Adipose tissue (tissue), 3 donors: ENCODE results near the gene HIP1. TPM values are rescaled to one million over a fixed set of nuclear protein-coding genes. Genes with fewer than 3 reads are reported as not detected.
A peak's percentile ranks its signal among the peaks of the same experiment; 100 is the strongest.
"Not testable (repeated sequence)": the region's sequence is repeated elsewhere in the genome, so short reads cannot be mapped to it uniquely, and the experiment has no call there.

Experiments
- H3K27ac ChIP-seq: one replicate; pipeline ENCODE4 v1.5.1; 2013; ENCODE audit warnings: low read depth, low read length
- WGBS, 3 donors: extraction: QIAGEN DNeasy Blood & Tissue Kit; methylation state at CpG; one replicate each; pipeline ENCODE4 v1.1.7; 2013; 5-methylcytosine and 5-hydroxymethylcytosine counted together
- polyA plus RNA-seq, 3 donors: library from polyadenylated mRNA; stranded (reverse); fragments of 200-250 nt; gene quantifications; one replicate each; pipeline ENCODE4 v1.2.3, GENCODE V29; 2013
- donor health status: healthy with polysubstance abuse.
- donor health status: Bipolar disorder and iron deficiency.
- donor health status: healthy.

HIP1 gene
- 10 to 100 TPM in 2 of 3 donors, 1 to 10 TPM in 1; 4.1 to 15.4 (median 10.7) TPM for polyA plus RNA-seq

DNA sequence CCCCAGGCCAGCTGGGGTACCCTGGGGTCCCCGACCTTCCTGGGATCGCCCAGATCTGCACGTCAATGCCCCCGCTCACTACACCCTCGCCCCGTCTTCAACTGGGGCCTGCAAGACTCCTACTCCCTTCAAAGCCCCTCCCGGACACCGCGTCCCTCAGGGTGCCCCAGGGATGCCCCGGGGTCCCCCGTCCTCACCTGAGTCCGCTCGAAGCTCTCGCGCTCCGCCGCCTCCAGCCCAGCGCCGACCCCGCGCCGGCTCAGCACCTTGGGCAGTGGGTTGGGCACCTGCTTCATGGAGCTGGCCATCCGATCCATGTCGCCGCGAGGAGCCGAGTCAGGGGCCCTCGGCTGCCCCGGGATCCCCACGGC, at the start of gene HIP1:
TSS of gene HIP1 (minus strand) at position 338 of the 371 bp plus-strand sequence. CDS start at position 317, 21 bp downstream.
- no peak within 1 kb of the TSS for H3K27ac ChIP-seq
- 0 to 1% (median 1%) methylated on average over 28 to 30 of the region's 30 CpGs for WGBS, 3 donors

DNA sequence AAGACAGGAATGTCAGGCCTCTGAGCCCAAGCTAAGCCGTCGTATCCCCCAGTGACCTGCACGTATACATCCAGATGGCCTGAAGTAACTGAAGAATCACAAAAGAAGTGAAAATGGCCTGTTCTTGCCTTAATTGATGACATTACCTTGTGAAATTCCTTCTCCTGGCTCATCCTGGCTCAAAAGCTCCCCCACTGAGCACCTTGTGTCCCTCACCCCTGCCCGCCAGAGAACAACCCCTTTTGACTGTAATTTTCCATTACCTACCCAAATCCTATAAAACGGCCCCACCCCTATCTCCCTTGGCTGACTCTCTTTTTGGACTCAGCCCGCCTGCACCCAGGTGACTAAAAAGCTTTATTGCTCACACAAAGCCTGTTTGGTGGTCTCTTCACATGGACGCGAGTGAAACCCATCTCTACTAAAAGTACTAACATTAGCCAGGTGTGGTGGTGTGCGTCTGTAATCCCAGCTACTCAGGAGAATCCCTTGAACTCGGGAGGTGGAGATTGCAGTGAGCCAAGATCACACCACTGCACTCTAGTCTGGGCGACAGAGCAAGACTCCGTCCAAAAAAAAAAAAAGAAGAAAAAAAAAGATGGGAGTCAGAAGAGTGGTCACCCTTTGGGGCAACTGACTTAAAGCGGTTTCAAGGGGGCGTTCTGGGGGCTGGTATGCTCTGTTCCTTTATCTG, 49.6 kb upstream of the HIP1 start:
- H3K27ac ChIP-seq, result not testable (repeated sequence)
- WGBS, 3 donors, result 63 to 85% (median 81%) methylated on average over 14 of the region's 14 CpGs

- WGBS, 3 donors, result 69 to 85% (median 81%) methylated on average over 5 of the region's 5 CpGs
- H3K27ac ChIP-seq, result not testable (repeated sequence)
These were observed 44.3 kb upstream of the HIP1 start for GRCh38 chr7:75783058-75783457.

DNA sequence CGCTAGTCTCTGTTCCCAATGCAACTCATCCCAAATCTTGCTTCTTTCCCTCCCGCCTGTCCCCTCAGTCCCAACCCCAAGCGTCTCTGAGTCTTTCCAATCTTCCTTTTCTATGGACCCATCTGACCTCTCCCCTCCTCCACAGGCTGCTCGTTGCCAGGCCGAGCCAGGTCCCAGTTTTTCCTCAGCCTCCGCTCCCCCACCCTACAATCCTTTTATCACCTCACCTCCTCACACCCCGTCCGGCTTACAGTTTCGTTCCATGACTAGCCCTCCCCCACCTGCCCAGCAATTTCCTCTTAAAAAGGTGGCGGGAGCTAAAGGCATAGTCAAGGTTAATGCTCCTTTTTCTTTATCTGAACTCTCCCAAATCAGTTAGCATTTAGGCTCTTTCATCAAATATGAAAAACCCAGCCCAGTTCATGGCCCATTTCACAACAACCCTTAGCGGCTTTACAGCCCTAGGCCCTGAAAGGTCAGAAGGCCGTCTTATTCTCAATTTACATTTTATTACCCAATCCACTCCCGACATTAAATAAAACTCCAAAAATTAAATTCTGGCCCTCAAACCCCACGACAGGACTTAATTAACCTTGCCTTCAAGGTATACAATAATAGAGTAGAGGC, 42.0 kb upstream of the HIP1 start:
- WGBS, 3 donors, result 59 to 80% (median 77%) methylated on average over 14 of the region's 14 CpGs
- not testable (repeated sequence) for H3K27ac ChIP-seq

GRCh38 chr7:75779516-75779915, 40.8 kb upstream of the HIP1 start:
- H3K27ac ChIP-seq, result not testable (repeated sequence)
- WGBS, 3 donors, result 70 to 93% (median 81%) methylated on average over 11 of the region's 11 CpGs

DNA sequence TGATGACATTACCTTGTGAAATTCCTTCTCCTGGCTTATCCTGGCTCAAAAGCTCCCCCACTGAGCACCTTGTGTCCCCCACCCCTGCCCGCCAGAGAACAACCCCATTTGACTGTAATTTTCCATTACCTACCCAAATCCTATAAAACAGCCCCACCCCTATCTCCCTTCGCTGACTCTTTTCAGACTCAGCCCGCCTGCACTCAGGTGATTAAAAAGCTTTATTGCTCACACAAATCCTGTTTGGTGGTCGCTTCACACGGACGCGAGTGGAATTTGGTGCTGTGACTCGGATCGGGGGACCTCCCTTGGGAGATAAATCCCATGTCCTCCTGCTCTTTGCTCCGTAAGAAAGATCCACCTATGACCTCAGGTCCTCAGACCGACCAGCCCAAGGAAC, 40.3 kb upstream of the HIP1 start:
- 59 to 79% (median 77%) methylated on average over 11 of the region's 11 CpGs for WGBS, 3 donors
- H3K27ac ChIP-seq, result not testable (repeated sequence)

- no peak overlapping the region for H3K27ac ChIP-seq
- 69 to 79% (median 70%) methylated on average over 12 of the region's 12 CpGs for WGBS, 3 donors
These were observed 37.7 kb upstream of the HIP1 start for GRCh38 chr7:75776295-75776971.

DNA sequence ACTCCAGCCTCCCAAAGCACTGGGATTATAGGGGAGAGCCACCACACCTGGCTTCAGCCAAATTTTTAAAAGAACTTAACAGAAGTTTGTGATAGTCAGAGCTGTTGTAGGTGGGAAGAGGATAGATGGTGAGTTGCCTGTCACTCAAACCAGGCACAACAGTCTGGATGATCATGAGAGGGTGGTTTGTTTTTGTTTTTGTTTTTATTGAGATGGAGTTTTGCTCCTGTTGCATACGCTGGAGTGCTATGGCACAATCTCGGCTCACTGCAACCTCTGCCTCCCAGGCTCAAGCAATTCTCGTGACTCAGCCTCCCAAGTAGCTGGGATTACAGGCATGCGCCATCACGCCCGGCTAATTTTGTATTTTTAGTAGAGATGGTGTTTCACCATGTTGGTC, 35.2 kb upstream of the HIP1 start:
- not testable (repeated sequence) for H3K27ac ChIP-seq
- WGBS, 3 donors, result 92 to 94% (median 93%) methylated on average over 6 of the region's 6 CpGs

DNA sequence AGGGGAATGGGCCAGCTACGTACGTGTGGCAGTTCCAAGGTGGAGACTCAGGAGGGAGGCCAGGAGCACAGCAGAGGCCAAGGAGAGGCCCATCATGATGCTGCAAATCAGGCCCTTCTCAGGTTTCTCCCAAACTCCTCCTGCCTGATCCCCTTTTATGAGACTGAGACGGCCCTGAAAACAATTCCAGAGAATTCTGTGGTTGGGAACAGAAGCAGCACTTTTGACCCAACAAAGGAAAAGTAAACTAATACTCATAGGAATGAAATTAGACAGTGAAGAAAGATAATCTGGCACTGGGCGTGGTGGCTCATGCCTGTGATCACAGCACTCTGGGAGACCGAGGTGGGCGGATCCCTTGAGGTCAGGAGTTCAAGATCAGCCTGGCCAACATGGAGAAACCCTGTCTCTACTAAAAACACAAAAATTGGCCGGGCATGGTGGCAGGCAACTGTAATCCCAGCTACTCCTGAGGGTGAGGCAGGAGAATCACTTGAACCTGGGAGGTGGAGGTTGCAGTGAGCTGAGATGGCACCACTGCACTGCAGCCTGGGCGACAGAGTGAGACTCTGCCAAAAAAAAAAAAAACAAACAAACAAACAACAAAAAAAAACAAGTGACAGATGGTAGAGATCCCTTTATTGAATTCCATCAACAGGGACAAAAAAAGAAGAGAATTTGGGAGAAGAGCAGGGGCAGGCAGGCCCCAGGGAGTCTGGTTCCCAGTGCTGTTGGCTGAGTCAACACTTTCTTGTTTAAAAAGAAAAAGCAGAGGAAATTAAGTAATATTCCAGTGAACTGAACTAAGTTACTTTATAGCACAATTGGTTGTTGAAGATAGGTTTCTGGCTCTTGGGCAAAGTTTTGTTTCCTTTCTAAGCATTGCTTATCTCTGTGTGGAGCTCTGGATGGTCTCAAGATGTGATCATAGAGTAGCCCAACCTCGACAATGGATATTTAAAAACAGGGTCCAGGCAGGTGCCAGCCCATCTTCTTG, 33.6 kb upstream of the HIP1 start, which contains the start of gene CCL26:
TSS of gene CCL26 (minus strand) at position 131 of the 997 bp plus-strand sequence. CDS start at position 96, 35 bp downstream.
- H3K27ac ChIP-seq, result peak within 1 kb of the TSS; percentile 61
- WGBS, 3 donors, result 43 to 67% (median 62%) methylated on average over 9 of the region's 9 CpGs

- 82 to 95% (median 94%) methylated on average over 1 of the region's 1 CpG for WGBS, 3 donors
- no peak overlapping the region for H3K27ac ChIP-seq
These were observed 32.5 kb upstream of the HIP1 start for GRCh38 chr7:75771224-75771623.

DNA sequence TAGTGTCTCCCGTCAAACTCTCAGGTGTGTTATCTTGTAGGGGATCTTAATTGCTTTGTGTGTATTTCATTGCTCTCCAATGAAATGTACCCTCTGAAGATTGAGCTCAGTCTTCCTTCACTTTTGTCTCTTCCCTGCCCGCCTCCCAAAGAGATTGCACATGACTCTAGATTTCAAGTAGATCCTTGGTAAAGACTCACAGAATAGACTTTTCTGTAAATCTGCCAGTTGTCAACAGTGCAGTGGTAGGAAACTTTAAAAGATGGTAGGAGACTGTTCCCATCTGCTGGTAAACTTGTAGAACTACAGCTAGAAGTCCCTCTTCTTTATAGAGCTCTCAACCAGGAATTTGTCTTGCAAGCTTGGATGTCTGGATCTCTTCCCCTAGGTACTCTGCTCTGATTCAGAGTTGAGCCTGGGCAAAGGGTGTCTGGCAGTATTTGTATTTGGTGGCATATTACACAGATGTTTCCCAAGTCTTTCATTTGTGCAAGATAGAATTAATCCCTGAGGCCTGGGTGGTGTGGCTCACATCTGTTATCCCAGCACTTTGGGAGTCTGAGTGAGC, 23.7 kb upstream of the HIP1 start:
- WGBS, 3 donors, result 11 to 18% (median 14%) methylated on average over 2 of the region's 2 CpGs
- H3K27ac ChIP-seq, result no peak overlapping the region

DNA sequence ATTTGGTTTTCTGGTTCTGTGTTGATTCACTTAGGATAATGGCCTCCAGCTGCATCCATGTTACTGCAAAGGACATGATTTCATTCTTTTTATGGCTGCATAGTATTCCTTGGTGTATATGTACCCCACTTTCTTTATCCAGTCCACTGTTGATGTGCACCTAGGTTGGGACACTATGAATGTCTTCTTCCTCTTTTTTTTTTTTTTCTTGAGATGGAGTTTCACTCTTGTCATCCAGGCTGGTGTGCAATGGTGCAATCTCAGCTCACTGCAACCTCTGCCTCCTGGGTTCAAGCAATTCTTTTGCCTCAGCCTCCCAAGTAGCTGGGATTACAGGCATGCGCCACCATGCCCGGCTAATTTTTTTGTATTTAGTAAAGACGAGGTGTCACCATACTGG, 23.1 kb upstream of the HIP1 start:
- WGBS, 3 donors, result 67 to 89% (median 88%) methylated on average over 3 of the region's 3 CpGs
- not testable (repeated sequence) for H3K27ac ChIP-seq

DNA sequence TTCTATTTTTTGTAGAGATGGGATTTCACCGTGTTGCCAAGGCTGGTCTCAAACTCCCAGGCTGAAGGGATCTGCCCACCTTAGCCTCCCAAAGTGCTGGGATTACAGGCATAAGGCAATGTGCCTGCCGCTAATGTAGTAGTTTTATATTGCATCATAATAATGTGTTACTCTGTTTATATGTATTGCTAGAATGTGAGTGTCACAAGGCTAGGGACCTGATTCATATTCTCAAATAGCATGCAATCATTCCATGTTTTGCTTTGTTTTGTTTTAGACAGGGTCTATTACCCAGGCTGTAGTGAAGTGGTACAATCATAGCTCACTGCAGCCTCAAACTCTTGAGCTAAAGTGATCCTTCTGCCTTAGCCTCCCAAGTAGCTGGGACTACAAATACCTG, 19.8 kb upstream of the HIP1 start:
- WGBS, 3 donors, result 72 to 92% (median 85%) methylated on average over 2 of the region's 2 CpGs
- no peak overlapping the region for H3K27ac ChIP-seq

DNA sequence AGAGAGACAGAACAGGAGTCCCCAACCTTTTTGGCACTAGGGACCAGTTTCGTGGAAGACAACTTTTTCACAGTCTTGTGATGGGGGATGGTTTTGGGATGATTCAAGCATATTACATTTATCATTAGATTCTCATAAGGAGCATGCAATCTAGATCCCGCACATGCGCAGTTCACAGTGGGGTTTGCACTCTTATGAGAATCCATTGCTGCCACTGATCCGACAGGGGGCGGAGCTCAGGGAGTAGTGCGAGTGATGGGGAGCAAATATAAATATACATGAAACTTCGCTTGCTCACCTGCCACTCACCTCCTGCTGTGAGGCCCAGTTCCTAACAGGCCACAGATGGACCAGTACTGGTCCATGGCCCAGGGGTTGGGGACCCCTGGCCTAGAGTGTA, 19.1 kb upstream of the HIP1 start:
- no peak overlapping the region for H3K27ac ChIP-seq
- WGBS, 3 donors, result 88 to 97% (median 90%) methylated on average over 7 of the region's 7 CpGs

GRCh38 chr7:75756991-75757676, 18.4 kb upstream of the HIP1 start:
- 61 to 82% (median 72%) methylated on average over 6 of the region's 6 CpGs for WGBS, 3 donors
- no peak overlapping the region for H3K27ac ChIP-seq

DNA sequence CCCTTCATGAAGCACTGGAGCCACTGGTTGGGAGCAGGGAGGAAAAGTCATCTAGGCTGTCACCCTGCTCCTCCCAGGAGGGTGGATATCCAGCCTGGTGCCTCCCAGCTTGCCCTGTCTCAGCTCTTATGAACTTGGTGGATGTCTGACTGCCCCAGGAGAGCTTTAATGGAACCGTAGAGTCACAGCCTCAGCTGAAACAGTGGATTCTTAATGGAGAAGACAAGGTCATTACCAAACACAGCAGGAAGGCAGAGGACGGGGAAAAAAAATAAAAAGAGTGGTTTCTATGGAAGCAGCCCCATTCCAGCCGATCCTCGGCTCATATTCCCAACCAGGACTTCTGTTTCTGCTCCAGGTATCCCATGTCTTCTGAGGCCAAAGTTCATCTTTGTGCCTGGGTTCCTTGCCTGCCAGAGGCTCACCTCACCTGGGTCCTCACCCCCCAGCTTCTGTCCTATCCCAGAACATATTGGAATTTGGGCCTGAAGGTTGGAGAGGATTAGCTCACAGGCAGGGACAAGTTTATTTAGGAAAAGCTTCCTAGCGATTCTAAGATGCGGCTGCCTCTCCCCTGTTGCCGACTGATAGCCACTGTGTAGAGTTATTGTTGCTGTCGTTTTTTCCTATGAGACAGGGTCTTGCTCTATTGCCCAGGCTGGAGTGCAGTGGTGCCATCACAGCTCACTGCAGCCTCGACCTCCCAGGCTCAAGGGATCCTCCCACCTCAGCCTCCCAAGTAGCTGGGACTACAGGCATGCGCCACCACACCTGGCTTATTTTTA, 17.7 kb upstream of the HIP1 start:
- 57 to 75% (median 74%) methylated on average over 10 of the region's 10 CpGs for WGBS, 3 donors
- H3K27ac ChIP-seq, result no peak overlapping the region

DNA sequence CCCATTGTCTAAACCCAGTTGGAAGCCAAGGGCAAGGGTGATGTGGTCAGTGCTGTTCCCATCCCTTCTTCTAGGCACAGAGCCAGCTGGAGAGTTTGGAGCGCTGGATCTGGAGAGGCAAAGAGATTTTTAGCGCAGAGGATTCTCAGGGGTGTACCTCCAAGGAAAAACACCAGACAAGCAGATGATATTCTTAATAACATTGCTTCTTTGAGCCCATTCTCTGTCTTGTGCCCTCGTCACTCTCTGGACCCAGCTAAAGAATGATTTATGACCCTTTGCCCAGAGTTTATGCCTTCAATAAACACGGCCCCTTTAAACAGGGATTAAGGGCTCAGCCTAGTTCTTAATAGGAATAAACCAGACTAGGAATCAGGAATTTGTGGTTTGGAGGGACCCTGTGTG, 4.7 kb upstream of the HIP1 start:
- 45 to 53% (median 53%) methylated on average over 4 of the region's 4 CpGs for WGBS, 3 donors
- H3K27ac ChIP-seq, result no peak overlapping the region
